ENCODE results near the gene C1QTNF9B.
"Not testable (repeated sequence)": the region's sequence is repeated elsewhere in the genome, so short reads cannot be mapped to it uniquely, and the experiment has no call there.

- not testable (repeated sequence) for TF ChIP-seq CTCF (IDR thresholded peaks at IDR 0.05; ENCODE audit: borderline replicate concordance, extremely low read depth, low read length, poor library complexity, severe bottlenecking); EZH2 (IDR thresholded peaks at IDR 0.05; ENCODE audit: borderline replicate concordance, low read depth, low read length, severe bottlenecking)
Observed at GRCh38 chr13:23894746-23895145, 2.6 kb downstream of the C1QTNF9B start.

Data from DND-41 (cell line).